Adrenal gland (tissue), 19 donors: ENCODE measurements around the gene MPC1L. TPM values are rescaled to one million over a fixed set of nuclear protein-coding genes. Genes with fewer than 3 reads are reported as not detected.
A peak's percentile ranks its signal among the peaks of the same experiment; 100 is the strongest.
"Not testable (repeated sequence)": the region's sequence is repeated elsewhere in the genome, so short reads cannot be mapped to it uniquely, and the experiment has no call there.

Source experiments
- DNase-seq, 7 donors: peaks; one replicate each; pipeline ENCODE4 v3.0.0-alpha.2; 2019 to 2020
- H3K27ac ChIP-seq, 5 donors: fragments of 200-600 bp; sonication (generic) in 4 of 5; 1 replicate in 3 of 5; 2 replicates in 2 of 5; pipeline versions ENCODE4 v1.5.1 to v1.8.0; 2016 to 2020; ENCODE audit warnings: mild to moderate bottlenecking in 1 of 5
- H3K27me3 ChIP-seq: fragments of 200-600 bp; 2 replicates; pipeline ENCODE4 v1.8.0; 2021
- H3K36me3 ChIP-seq, 2 donors: fragments of 200-600 bp; replicated peaks in 1 of 2; 1 replicate in 1 of 2; 2 replicates in 1 of 2; pipeline versions ENCODE4 v1.5.1 to v1.8.0; 2018 to 2022
- H3K4me1 ChIP-seq, 2 donors: fragments of 200-600 bp; replicated peaks in 1 of 2; 1 replicate in 1 of 2; 2 replicates in 1 of 2; pipeline versions ENCODE4 v1.5.1 to v1.8.0; 2018 to 2021
- H3K4me3 ChIP-seq, 4 donors: fragments of 200-600 bp; sonication (generic) in 3 of 4; one replicate each; pipeline ENCODE4 v1.5.1; 2016 to 2018
- H3K9me3 ChIP-seq, 3 donors: fragments of 200-600 bp; sonication (generic) in 1 of 3; replicated peaks in 1 of 3; 1 replicate in 2 of 3; 2 replicates in 1 of 3; pipeline versions ENCODE4 v1.5.1 to v1.8.0; 2016 to 2021
- POLR2A ChIP-seq, 2 donors: fragments of 450-650 bp; IDR thresholded peaks; one replicate each; pipeline ENCODE4 v1.6.1; 2017; ENCODE audit warnings: antibody characterized with exemption in 2 of 2, mild to moderate bottlenecking in 2 of 2, moderate library complexity in 1 of 2
- WGBS, 4 donors: extraction: QIAGEN DNeasy Blood & Tissue Kit in 2 of 4; methylation state at CpG; one replicate each; pipeline versions ENCODE4 v1.1.5 to v1.1.7; 2013 to 2017; 5-methylcytosine and 5-hydroxymethylcytosine counted together
- intact Hi-C, 2 donors: fragments of 100-400 bp; cut with DNase I; formaldehyde crosslinking; loops; one replicate each; pipeline versions ENCODE4 v1.14.1 to v1.15.0; 2022 to 2023
- long read RNA-seq, 10 donors: library from polyadenylated mRNA in 3 of 10; unstranded in 2 of 10; stranded (forward) in 1 of 10; transcript quantifications; one replicate each; pipeline ENCODE4 v2.0.0 and lab custom pipeline, GENCODE V29; 2021 to 2026
- polyA plus RNA-seq, 3 donors: library from polyadenylated mRNA; stranded (reverse); fragments of 200-250 nt in 2 of 3; fragments of 350-450 nt in 1 of 3; fragmentation: Illumina TruSeq in 1 of 3; extraction: RNeasy Lipid Tissue Mini Kit (QIAGEN cat#74804) in 1 of 3; gene quantifications; one replicate each; pipeline ENCODE4 v1.2.3, GENCODE V29; 2013 to 2014
- total RNA-seq, 9 donors: library from RNA; depleted of rRNA in 4 of 9; stranded (reverse); fragments of >200 nt in 4 of 9; fragments of 120-200 nt in 1 of 9; fragmentation: NEBNext Ultra II Directional in 1 of 9; extraction: Animal tissue kit (Norgen Biotek cat#: 25700) in 1 of 9; gene quantifications; one replicate each; pipeline versions ENCODE4 v1.1.0 to v1.2.4, GENCODE V29; 2013 to 2023
- TF ChIP-seq, protein P1 (sequence below), 6 experiments: fragments of 450-650 bp in 4 of 6; fragments of 200-600 bp in 2 of 6; sonication (generic) in 1 of 6; IDR thresholded peaks; 1 replicate in 5 of 6; 2 replicates in 1 of 6; pipeline versions ENCODE4 v1.5.1 to v1.8.0; 2016 to 2021; ENCODE audit warnings: antibody characterized with exemption in 6 of 6, mild to moderate bottlenecking in 2 of 6, moderate library complexity in 1 of 6
- donor health status: healthy with polysubstance abuse.
- donor health status: Bipolar disorder and iron deficiency.
- donor health status: DM: yes; HTN: yes; CAD: no.
- donor health status: DM: no; HTN: no; CAD: no.
- donor health status: DM: no; HTN: no; CAD: no.
- donor health status: DM: yes; HTN: yes; CAD: no.

The MPC1L gene
- total RNA-seq (not detected), polyA plus RNA-seq (not detected)
- long read RNA-seq, donor 1, result 0 reads
- long read RNA-seq, donor 2, result 0 reads
- long read RNA-seq, donor 3, result 0 reads
- long read RNA-seq, donor 4, result 0 reads
- long read RNA-seq, donor 5, result 0 reads
- long read RNA-seq, donor 6, result 0 reads
- long read RNA-seq, donor 7, result 0 reads
- long read RNA-seq, donor 8, result 0 reads
- long read RNA-seq, donor 9, result 0 reads
- long read RNA-seq, donor 10, result 0 reads

DNA sequence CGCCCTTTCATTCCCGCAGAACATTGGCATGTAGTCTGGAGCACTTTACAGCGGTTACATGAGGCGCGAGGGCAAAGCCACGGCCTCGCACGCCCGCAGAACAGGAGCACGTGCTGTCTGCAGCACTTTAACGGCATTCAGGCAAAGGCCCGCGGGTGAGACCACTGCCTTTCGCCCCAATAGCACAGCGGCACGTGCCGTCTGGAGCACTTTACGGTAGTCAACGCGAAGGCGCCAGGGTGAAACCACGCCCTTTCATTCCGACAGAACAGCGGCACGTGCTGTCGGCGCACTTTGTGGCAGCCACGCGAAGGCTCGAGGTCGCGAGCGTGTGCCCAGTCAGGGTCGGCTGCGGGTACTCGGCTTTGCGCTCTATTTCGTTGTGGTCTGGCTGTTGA is at the start of gene MPC1L:
TSS of gene MPC1L (plus strand) at position 290 of the 398 bp plus-strand sequence. CDS start 138 bp downstream, outside the sequence.
- peaks cover 3% of the 10 kb centered on the region for H3K27me3 ChIP-seq
- no peak for DNase-seq
- peaks cover 0 to 8% of the 10 kb centered on the region in 2 donors for H3K36me3 ChIP-seq
- TF ChIP-seq, protein P1, sequence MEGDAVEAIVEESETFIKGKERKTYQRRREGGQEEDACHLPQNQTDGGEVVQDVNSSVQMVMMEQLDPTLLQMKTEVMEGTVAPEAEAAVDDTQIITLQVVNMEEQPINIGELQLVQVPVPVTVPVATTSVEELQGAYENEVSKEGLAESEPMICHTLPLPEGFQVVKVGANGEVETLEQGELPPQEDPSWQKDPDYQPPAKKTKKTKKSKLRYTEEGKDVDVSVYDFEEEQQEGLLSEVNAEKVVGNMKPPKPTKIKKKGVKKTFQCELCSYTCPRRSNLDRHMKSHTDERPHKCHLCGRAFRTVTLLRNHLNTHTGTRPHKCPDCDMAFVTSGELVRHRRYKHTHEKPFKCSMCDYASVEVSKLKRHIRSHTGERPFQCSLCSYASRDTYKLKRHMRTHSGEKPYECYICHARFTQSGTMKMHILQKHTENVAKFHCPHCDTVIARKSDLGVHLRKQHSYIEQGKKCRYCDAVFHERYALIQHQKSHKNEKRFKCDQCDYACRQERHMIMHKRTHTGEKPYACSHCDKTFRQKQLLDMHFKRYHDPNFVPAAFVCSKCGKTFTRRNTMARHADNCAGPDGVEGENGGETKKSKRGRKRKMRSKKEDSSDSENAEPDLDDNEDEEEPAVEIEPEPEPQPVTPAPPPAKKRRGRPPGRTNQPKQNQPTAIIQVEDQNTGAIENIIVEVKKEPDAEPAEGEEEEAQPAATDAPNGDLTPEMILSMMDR (IDR thresholded peaks at IDR 0.05), result no peak
- TF ChIP-seq POLR2A (IDR thresholded peaks at IDR 0.05), result no peak
- no peak within 1 kb of the TSS for H3K4me3 ChIP-seq
- no peaks in the 10 kb centered on the region for H3K9me3 ChIP-seq
- 91 to 93% (median 92%) methylated on average over 34 to 38 of the region's 38 CpGs; no CpG with 5 or more reads in 1 of the 4 donors for WGBS, 4 donors
- no peaks in the 10 kb centered on the region for H3K4me1 ChIP-seq
- intact Hi-C loops, result no loop called here
- no peak within 1 kb of the TSS for H3K27ac ChIP-seq

GRCh38 chrX:40573763-40574162 is 49.5 kb upstream of the MPC1L start:
- peak in 1 of 7 donors; percentile 18 for DNase-seq
- H3K36me3 ChIP-seq, result no peaks in the 10 kb centered on the region
- no peak overlapping the region for H3K27ac ChIP-seq
- H3K4me1 ChIP-seq, result no peaks in the 10 kb centered on the region
- WGBS, 4 donors, result 35 to 67% (median 55%) methylated on average over 2 of the region's 2 CpGs
- no peaks in the 10 kb centered on the region for H3K27me3 ChIP-seq
- no peak for TF ChIP-seq POLR2A (IDR thresholded peaks at IDR 0.05)
- TF ChIP-seq, protein P1 (IDR thresholded peaks at IDR 0.05), result peak; percentile 24 to 43 (median 30)
- intact Hi-C loops, result no loop called here
- no peaks in the 10 kb centered on the region for H3K9me3 ChIP-seq
- H3K4me3 ChIP-seq, result no peak overlapping the region

DNA sequence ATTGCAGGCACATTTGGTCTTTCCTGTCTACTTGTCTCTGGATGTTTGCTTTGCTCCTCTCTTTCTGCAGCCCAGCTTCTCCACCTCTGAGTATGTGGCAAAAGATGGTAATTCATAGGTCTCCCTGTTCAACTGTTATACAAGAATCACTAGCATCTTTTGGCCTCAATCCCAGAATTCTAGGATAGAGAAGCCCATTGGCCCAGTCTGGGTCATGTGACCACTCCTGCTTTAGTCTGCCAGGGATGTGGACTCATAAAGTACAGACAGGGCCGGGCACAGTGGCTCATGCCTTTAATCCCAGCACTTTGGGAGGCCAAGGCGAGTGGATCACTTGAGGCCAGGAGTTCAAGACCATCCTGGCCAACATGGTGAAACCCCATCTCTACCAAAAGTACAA is 47.8 kb upstream of the MPC1L start:
- H3K9me3 ChIP-seq, H3K27me3 ChIP-seq, H3K27ac ChIP-seq, H3K4me1 ChIP-seq, intact Hi-C loops, H3K36me3 ChIP-seq, H3K4me3 ChIP-seq: not testable (repeated sequence)
- WGBS, 4 donors, result 48 to 56% (median 53%) methylated on average over 2 of the region's 2 CpGs; no CpG with 5 or more reads in 1 of the 4 donors
- DNase-seq, result peak; percentile 18 to 68 (median 61)

DNA sequence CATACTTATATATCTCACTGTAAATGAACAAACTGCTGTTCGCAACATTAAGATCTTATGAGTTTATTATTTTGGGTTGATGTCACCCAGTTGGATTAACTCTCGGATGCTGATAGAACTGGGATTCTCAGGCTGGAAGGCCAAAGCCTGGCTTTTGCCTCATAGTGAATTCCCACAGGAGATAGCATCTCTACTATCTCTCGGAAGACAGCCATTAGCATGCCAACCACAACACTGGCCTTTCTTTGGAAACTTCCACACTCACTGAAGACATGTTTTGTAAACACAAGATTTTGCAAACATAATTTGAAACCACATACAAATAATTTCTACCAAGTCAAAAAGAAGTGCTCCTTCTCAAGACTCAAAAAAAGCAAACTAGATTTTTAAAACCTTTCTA is 46.9 kb upstream of the MPC1L start:
- 72 to 92% (median 86%) methylated on average over 3 of the region's 3 CpGs for WGBS, 4 donors
- DNase-seq, result no peak
- no peaks in the 10 kb centered on the region for H3K36me3 ChIP-seq
- no peaks in the 10 kb centered on the region for H3K9me3 ChIP-seq
- TF ChIP-seq, protein P1 (IDR thresholded peaks at IDR 0.05), result no peak
- no peak for TF ChIP-seq POLR2A (IDR thresholded peaks at IDR 0.05)
- intact Hi-C loops, result no loop called here
- H3K4me1 ChIP-seq, result no peaks in the 10 kb centered on the region
- no peak overlapping the region for H3K4me3 ChIP-seq
- H3K27ac ChIP-seq, result no peak overlapping the region
- H3K27me3 ChIP-seq, result peaks cover 3% of the 10 kb centered on the region
